Ascending aorta (tissue), 2 donors: ENCODE measurements around the gene MGLL. TPM values are rescaled to one million over a fixed set of nuclear protein-coding genes. Genes with fewer than 3 reads are reported as not detected.

Experiments
- DNase-seq, 2 donors: peaks; one replicate each; pipeline ENCODE4 v3.0.0-alpha.2; 2019; ENCODE audit warnings: low spot score in 2 of 2
- H3K27ac ChIP-seq, 2 donors: fragments of 200-600 bp; sonication (generic); one replicate each; pipeline ENCODE4 v1.5.1; 2016 to 2017; ENCODE audit warnings: mild to moderate bottlenecking in 1 of 2
- H3K27me3 ChIP-seq: fragments of 200-600 bp; sonication (generic); one replicate; pipeline ENCODE4 v1.5.1; 2017
- H3K36me3 ChIP-seq, 2 donors: fragments of 200-600 bp; sonication (generic); one replicate each; pipeline ENCODE4 v1.5.1; 2016
- H3K4me1 ChIP-seq, 2 donors: fragments of 200-600 bp; sonication (generic); one replicate each; pipeline ENCODE4 v1.5.1; 2016 to 2017; ENCODE audit warnings: mild to moderate bottlenecking in 1 of 2
- H3K4me3 ChIP-seq, 2 donors: fragments of 200-600 bp; sonication (generic); one replicate each; pipeline ENCODE4 v1.5.1; 2016 to 2017; ENCODE audit warnings: mild to moderate bottlenecking in 1 of 2
- H3K9me3 ChIP-seq, 2 donors: fragments of 200-600 bp; sonication (generic); one replicate each; pipeline ENCODE4 v1.5.1; 2016
- intact Hi-C: fragments of 100-400 bp; cut with DNase I; formaldehyde crosslinking; loops from one replicate; pipeline ENCODE4 v1.15.1; 2023
- total RNA-seq: library from RNA; depleted of rRNA; stranded (reverse); fragments of >200 nt; gene quantifications from one replicate; pipeline ENCODE4 v1.1.0, GENCODE V29; 2016
- TF ChIP-seq, protein P1 (sequence below), 3 experiments: fragments of 200-600 bp in 2 of 3; fragments of 450-650 bp in 1 of 3; sonication (generic) in 2 of 3; IDR thresholded peaks; one replicate each; pipeline ENCODE4 v1.5.1; 2016 to 2019; ENCODE audit warnings: antibody characterized with exemption in 3 of 3, mild to moderate bottlenecking in 1 of 3, moderate library complexity in 1 of 3

Gene MGLL
- total RNA-seq, 1 donor from 2014 or later = 101 TPM

DNA sequence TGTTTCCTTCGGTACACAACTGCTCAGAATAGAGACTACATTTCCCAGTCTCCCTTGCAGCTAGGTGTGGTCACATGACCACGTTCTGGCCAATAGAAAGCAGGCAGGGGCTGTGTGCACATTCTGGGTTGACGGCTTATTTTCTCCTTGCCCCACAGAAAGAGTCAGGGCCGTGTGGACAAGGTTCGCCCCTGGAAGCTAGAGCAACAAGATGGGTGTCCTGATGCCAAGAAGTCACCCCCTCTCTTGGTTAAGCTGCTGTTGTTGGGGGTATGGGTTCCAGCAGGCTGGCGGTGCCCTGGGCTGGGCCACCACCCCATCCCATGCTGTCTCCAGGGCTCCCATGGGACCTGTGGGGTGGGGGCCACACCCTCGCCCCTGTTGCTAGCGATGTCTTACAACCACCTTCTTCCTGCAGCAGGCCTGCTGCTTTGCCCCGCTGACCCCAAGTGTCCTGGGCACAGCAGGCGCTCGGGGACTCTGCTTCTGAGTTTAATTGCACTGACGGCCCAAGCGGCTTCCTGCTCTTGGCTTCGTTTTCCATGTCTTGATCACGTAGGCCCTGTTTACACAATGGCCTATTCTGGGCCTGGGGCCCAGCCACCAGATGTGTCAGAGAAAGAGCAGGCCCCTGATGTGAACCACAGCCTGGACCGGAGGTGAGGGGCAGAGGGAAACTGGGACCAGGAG, 124.6 kb downstream of the MGLL start:
- H3K4me3 ChIP-seq = peak overlapping the region; percentile 27 to 33
- no peaks in the 10 kb centered on the region for H3K27me3 ChIP-seq
- H3K9me3 ChIP-seq = no peaks in the 10 kb centered on the region
- TF ChIP-seq, protein P1, sequence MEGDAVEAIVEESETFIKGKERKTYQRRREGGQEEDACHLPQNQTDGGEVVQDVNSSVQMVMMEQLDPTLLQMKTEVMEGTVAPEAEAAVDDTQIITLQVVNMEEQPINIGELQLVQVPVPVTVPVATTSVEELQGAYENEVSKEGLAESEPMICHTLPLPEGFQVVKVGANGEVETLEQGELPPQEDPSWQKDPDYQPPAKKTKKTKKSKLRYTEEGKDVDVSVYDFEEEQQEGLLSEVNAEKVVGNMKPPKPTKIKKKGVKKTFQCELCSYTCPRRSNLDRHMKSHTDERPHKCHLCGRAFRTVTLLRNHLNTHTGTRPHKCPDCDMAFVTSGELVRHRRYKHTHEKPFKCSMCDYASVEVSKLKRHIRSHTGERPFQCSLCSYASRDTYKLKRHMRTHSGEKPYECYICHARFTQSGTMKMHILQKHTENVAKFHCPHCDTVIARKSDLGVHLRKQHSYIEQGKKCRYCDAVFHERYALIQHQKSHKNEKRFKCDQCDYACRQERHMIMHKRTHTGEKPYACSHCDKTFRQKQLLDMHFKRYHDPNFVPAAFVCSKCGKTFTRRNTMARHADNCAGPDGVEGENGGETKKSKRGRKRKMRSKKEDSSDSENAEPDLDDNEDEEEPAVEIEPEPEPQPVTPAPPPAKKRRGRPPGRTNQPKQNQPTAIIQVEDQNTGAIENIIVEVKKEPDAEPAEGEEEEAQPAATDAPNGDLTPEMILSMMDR (IDR thresholded peaks at IDR 0.05) = no peak
- H3K4me1 ChIP-seq = peaks cover 24 to 44% of the 10 kb centered on the region in 2 donors
- peak; percentile 84 to 93 for DNase-seq
- intact Hi-C loops = loop anchor here (1.0 to 5.0 kb wide), 7 partner anchors 39 to 355 kb away; partner anchors contain the start of genes SEC61A1 and TPRA1
- peaks cover 0 to 6% of the 10 kb centered on the region in 2 donors for H3K36me3 ChIP-seq
- peak overlapping the region; percentile 85 to 94 for H3K27ac ChIP-seq

DNA sequence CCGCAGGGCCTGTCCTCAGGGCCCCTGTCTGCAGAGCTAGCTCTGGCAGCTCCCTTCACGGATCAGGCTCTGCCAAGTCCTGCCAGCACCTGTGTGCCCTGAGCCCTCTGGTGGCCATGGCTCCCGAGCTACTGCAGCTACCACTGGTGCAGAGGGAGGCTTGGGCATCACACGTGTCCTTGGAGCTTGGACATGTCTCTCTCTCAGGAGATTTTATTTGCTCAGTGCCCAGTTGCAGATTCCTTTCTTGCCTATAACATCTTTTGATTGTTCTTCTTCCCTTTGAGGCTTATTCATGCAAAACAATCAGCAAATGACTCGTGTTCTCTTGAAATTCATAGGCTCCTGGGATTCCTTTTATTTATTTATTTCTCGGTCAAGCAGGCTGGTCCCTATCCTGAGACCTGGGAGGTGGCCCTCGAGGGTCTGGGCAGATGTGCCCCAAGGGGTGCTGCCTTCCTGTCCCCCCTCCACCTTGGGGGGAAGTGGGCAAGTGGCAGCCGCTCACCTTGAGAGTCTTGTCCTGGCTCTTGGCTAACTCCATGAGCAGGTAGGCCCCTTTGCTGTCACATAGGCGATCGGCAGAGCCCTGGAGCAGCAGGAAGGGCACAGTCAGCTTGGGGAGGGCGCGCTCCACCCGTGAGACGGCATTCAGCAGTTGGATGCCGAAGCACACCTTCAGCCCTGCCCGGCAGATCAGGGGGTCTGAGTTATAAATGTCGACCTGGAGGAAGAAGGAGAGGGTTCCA, 127.7 kb downstream of the MGLL start:
- Histone ChIP-seq H3K4me1 (peaks cover 34 to 50% of the 10 kb centered on the region in 2 donors), H3K27me3 (no peaks in the 10 kb centered on the region), H3K9me3 (no peaks in the 10 kb centered on the region), H3K4me3 (no peak overlapping the region), H3K27ac (peak overlapping the region; percentile 28 to 85), H3K36me3 (peaks cover 5 to 14% of the 10 kb centered on the region in 2 donors)
- intact Hi-C loops = loop anchor here (5.0 kb wide), 3 partner anchors 218 to 358 kb away; partner anchors contain the start of gene SEC61A1
- TF ChIP-seq, protein P1 (IDR thresholded peaks at IDR 0.05) = peak; percentile 21 to 50 (median 33)
- no peak for DNase-seq

DNA sequence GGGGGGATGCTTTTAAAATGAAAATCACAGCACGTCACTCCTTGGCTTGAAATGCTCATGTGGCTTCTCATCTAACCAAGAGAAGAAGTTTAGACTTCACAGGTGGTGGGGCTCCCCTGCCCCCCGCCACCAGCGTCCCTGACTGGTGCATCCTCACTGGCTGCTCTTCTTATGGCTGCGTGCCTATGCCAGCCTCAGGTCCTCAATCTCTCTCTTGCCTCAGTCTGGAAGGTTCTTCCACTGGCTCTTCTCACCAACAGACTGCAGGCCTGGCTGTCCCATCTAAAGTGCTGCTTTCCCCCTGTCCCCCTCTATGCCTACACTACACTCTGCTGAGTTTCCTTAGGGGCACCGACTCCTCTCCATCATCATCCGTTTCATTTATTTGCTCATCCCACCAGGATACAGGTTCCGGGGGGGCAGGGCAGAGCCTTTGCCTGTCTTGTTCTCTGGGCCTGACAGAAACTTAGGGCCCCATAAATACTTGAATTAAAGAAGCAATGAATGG, 128.9 kb downstream of the MGLL start:
- DNase-seq = no peak
- H3K36me3 ChIP-seq = peaks cover 5 to 14% of the 10 kb centered on the region in 2 donors
- no peak overlapping the region for H3K4me3 ChIP-seq
- peak overlapping the region; percentile 7 to 85 for H3K27ac ChIP-seq
- peaks cover 29 to 50% of the 10 kb centered on the region in 2 donors for H3K4me1 ChIP-seq
- no peaks in the 10 kb centered on the region for H3K9me3 ChIP-seq
- H3K27me3 ChIP-seq = no peaks in the 10 kb centered on the region
- TF ChIP-seq, protein P1 (IDR thresholded peaks at IDR 0.05) = no peak
- intact Hi-C loops = no loop called here

DNA sequence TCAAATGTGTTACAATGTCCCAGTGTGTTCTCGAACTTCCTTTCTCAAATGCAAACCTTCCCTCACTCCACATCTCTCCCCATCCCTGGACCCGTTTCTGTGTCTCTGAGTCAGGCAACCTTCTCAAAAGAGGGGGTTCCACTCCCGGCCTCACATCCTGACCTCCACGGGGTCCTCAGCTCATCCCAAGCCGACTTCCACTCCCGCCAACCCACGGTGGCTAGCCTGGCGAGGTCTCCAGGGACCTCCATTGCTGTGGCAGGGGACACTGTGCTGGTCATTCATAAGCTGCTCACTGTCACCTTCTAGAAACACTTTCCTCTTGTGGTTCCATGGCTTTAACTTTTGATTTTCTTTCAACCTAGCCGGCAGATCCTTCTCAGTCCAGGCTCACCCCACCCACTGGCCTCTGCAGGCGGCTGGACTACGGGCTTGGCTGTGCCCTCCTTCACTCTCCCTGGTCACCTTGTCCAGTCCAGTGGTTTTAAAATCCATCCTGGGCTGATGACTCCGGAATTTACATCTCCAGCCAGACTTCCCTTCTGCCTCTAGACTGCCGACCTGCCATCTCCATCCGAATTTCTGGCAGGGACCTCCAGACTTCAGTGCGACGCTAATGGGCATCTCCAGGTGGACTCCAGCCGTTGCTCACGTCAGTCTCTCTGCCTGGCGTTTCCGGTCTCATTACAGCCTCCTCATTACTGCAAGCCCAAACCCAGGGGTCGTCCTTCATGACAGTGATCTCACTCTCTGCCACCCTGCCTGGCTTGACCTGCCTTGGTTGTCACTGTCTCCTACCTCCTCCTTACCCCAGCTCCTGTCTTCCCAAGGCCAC, 129.6 kb downstream of the MGLL start:
- no peaks in the 10 kb centered on the region for H3K9me3 ChIP-seq
- H3K4me3 ChIP-seq = no peak overlapping the region
- H3K27me3 ChIP-seq = no peaks in the 10 kb centered on the region
- peaks cover 5 to 14% of the 10 kb centered on the region in 2 donors for H3K36me3 ChIP-seq
- intact Hi-C loops = no loop called here
- no peak for DNase-seq
- TF ChIP-seq, protein P1 (IDR thresholded peaks at IDR 0.05) = no peak
- peaks cover 33 to 50% of the 10 kb centered on the region in 2 donors for H3K4me1 ChIP-seq
- peak overlapping the region; percentile 60 to 85 for H3K27ac ChIP-seq

DNA sequence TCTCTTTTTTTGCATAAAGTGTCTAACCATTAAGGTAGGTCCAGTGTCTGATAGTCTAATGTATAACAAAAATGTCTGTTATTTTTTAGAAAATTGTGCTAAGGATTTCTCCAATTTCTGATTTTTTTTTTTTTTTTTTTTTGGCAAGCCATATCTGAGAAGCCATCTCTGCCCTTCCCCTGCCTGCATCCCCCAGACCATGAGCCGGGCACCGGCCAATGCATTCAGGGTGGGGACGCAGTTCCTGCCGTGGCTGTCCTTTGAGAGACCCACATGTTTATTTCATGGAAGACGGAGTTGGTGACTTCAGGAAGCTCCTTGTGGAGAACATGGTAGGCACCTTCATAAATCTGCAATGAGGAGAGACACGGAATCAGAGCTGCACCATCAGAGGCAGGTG, 130.3 kb downstream of the MGLL start:
- intact Hi-C loops = loop anchor here (2.0 kb wide), 3 partner anchors 19 to 131 kb away; partner anchors contain the start of genes ABTB1 and MGLL
- peak overlapping the region; percentile 85 to 89 for H3K27ac ChIP-seq
- no peak overlapping the region for H3K4me3 ChIP-seq
- H3K36me3 ChIP-seq = peaks cover 5 to 14% of the 10 kb centered on the region in 2 donors
- H3K27me3 ChIP-seq = no peaks in the 10 kb centered on the region
- no peak for DNase-seq
- TF ChIP-seq, protein P1 (IDR thresholded peaks at IDR 0.05) = no peak
- peaks cover 32 to 42% of the 10 kb centered on the region in 2 donors for H3K4me1 ChIP-seq
- H3K9me3 ChIP-seq = no peaks in the 10 kb centered on the region
